Measurements from ENCODE around the gene FGF9.
A peak's percentile ranks its signal among the peaks of the same experiment; 100 is the strongest.

FGF9 gene

GRCh38 chr13:21661097-21661909 is 9.6 kb upstream of the FGF9 start:
- no peak overlapping the region for H3K4me3 ChIP-seq (ENCODE audit: low read depth in 1 of 2, low read length in 2 of 2)
- H3K36me3 ChIP-seq (ENCODE audit: control insufficient read depth in 1 of 2, insufficient read depth in 2 of 2, low read length in 2 of 2), result no peaks in the 10 kb centered on the region
- H3K27me3 ChIP-seq (ENCODE audit: low read depth, low read length), result no peaks in the 10 kb centered on the region
- H3K4me1 ChIP-seq (ENCODE audit: control insufficient read depth in 1 of 2, insufficient read depth in 2 of 2, low read length in 2 of 2), result no peaks in the 10 kb centered on the region
- peaks cover 0 to 4% of the 10 kb centered on the region in 2 donors for H3K9me3 ChIP-seq (ENCODE audit: control insufficient read depth in 1 of 2, low read length in 2 of 2)
- H3K27ac ChIP-seq (ENCODE audit: low read length), result no peak overlapping the region

- peaks cover 0 to 4% of the 10 kb centered on the region in 2 donors for H3K9me3 ChIP-seq (ENCODE audit: control insufficient read depth in 1 of 2, low read length in 2 of 2)
- no peaks in the 10 kb centered on the region for H3K36me3 ChIP-seq (ENCODE audit: control insufficient read depth in 1 of 2, insufficient read depth in 2 of 2, low read length in 2 of 2)
- no peak overlapping the region for H3K4me3 ChIP-seq (ENCODE audit: low read depth in 1 of 2, low read length in 2 of 2)
- no peaks in the 10 kb centered on the region for H3K27me3 ChIP-seq (ENCODE audit: low read depth, low read length)
- H3K4me1 ChIP-seq (ENCODE audit: control insufficient read depth in 1 of 2, insufficient read depth in 2 of 2, low read length in 2 of 2), result no peaks in the 10 kb centered on the region
- no peak overlapping the region for H3K27ac ChIP-seq (ENCODE audit: low read length)
These were observed 7.7 kb upstream of the FGF9 start for GRCh38 chr13:21663197-21663596.

DNA sequence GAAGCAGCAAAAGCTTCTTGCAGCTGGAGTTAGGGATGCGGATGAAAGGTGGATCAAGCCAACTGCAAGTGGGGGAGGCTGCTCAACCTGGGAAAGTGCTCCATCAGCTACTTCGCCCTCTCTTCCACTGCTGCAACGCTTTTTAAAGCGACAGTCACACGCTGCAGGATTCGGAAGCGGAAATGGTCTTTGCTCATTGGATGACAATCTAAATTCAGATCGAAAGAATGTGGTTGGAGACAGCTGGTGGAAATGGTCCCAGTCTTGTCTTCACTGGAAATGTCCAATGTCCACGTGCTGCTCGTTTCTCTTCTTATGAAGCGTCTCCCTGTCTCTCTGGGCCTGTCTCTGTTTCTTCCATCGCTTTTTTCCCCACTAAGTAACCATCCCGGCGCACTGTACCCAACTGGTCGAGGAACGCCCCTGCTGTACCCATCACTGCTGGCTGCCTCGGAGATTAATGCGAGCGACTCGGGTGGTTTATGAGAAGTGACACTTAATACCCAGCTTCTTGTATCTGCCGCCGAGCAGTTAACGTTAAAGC is 2.1 kb upstream of the FGF9 start:
- H3K36me3 ChIP-seq (ENCODE audit: control insufficient read depth in 1 of 2, insufficient read depth in 2 of 2, low read length in 2 of 2), result no peaks in the 10 kb centered on the region
- peak overlapping the region; percentile 89 to 90 for H3K4me3 ChIP-seq (ENCODE audit: low read depth in 1 of 2, low read length in 2 of 2)
- H3K27me3 ChIP-seq (ENCODE audit: low read depth, low read length), result peaks cover 18% of the 10 kb centered on the region
- no peaks in the 10 kb centered on the region for H3K9me3 ChIP-seq (ENCODE audit: control insufficient read depth in 1 of 2, low read length in 2 of 2)
- no peak overlapping the region for H3K27ac ChIP-seq (ENCODE audit: low read length)
- peaks cover 16 to 42% of the 10 kb centered on the region in 2 donors for H3K4me1 ChIP-seq (ENCODE audit: control insufficient read depth in 1 of 2, insufficient read depth in 2 of 2, low read length in 2 of 2)

- Histone ChIP-seq H3K4me1 (ENCODE audit: control insufficient read depth in 1 of 2, insufficient read depth in 2 of 2, low read length in 2 of 2) (peaks cover 16 to 52% of the 10 kb centered on the region in 2 donors), H3K4me3 (ENCODE audit: low read depth in 1 of 2, low read length in 2 of 2) (peak overlapping the region; percentile 89 to 90), H3K36me3 (ENCODE audit: control insufficient read depth in 1 of 2, insufficient read depth in 2 of 2, low read length in 2 of 2) (no peaks in the 10 kb centered on the region), H3K27me3 (ENCODE audit: low read depth, low read length) (peaks cover 18% of the 10 kb centered on the region), H3K9me3 (ENCODE audit: control insufficient read depth in 1 of 2, low read length in 2 of 2) (no peaks in the 10 kb centered on the region), H3K27ac (ENCODE audit: low read length) (no peak overlapping the region)
These were observed 629 bp upstream of the FGF9 start for GRCh38 chr13:21670006-21670882.

- H3K4me3 ChIP-seq (ENCODE audit: low read depth in 1 of 2, low read length in 2 of 2), result peak overlapping the region; percentile 89 to 90
- H3K4me1 ChIP-seq (ENCODE audit: control insufficient read depth in 1 of 2, insufficient read depth in 2 of 2, low read length in 2 of 2), result peaks cover 16 to 57% of the 10 kb centered on the region in 2 donors
- peaks cover 29% of the 10 kb centered on the region for H3K27me3 ChIP-seq (ENCODE audit: low read depth, low read length)
- H3K9me3 ChIP-seq (ENCODE audit: control insufficient read depth in 1 of 2, low read length in 2 of 2), result no peaks in the 10 kb centered on the region
- H3K27ac ChIP-seq (ENCODE audit: low read length), result no peak overlapping the region
- no peaks in the 10 kb centered on the region for H3K36me3 ChIP-seq (ENCODE audit: control insufficient read depth in 1 of 2, insufficient read depth in 2 of 2, low read length in 2 of 2)
These were observed 880 bp downstream of the FGF9 start for GRCh38 chr13:21671620-21672286.

- no peak overlapping the region for H3K27ac ChIP-seq (ENCODE audit: low read length)
- H3K4me3 ChIP-seq (ENCODE audit: low read depth in 1 of 2, low read length in 2 of 2), result peak overlapping the region; percentile 89 to 90
These were observed 1.4 kb downstream of the FGF9 start for GRCh38 chr13:21672287-21672680.

GRCh38 chr13:21672796-21673538 is 2.1 kb downstream of the FGF9 start:
- Histone ChIP-seq H3K36me3 (ENCODE audit: control insufficient read depth in 1 of 2, insufficient read depth in 2 of 2, low read length in 2 of 2) (no peaks in the 10 kb centered on the region), H3K27ac (ENCODE audit: low read length) (no peak overlapping the region)

More at GRCh38 chr13:21672287-21672680, 1.4 kb downstream of the FGF9 start:
- peaks cover 34% of the 10 kb centered on the region for H3K27me3 ChIP-seq (ENCODE audit: low read depth, low read length)
- H3K9me3 ChIP-seq (ENCODE audit: control insufficient read depth in 1 of 2, low read length in 2 of 2), result no peaks in the 10 kb centered on the region
- peaks cover 16 to 57% of the 10 kb centered on the region in 2 donors for H3K4me1 ChIP-seq (ENCODE audit: control insufficient read depth in 1 of 2, insufficient read depth in 2 of 2, low read length in 2 of 2)
- no peaks in the 10 kb centered on the region for H3K36me3 ChIP-seq (ENCODE audit: control insufficient read depth in 1 of 2, insufficient read depth in 2 of 2, low read length in 2 of 2)

DNA sequence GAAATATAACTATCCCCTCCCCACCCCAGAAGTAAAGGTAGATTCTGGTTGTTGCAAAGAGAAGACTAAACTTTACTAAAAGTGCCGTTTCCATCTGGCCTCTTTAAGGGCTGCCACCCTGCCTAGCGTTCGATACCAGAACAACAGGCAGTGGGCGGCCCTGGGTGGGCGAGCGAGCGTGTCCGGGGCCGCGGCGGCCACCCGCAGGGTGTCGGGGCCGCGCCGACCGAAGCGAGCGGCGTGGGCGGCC is 2.6 kb downstream of the FGF9 start:
- H3K36me3 ChIP-seq (ENCODE audit: control insufficient read depth in 1 of 2, insufficient read depth in 2 of 2, low read length in 2 of 2), result no peaks in the 10 kb centered on the region
- peaks cover 34% of the 10 kb centered on the region for H3K27me3 ChIP-seq (ENCODE audit: low read depth, low read length)
- H3K9me3 ChIP-seq (ENCODE audit: control insufficient read depth in 1 of 2, low read length in 2 of 2), result no peaks in the 10 kb centered on the region
- H3K4me1 ChIP-seq (ENCODE audit: control insufficient read depth in 1 of 2, insufficient read depth in 2 of 2, low read length in 2 of 2), result peaks cover 16 to 57% of the 10 kb centered on the region in 2 donors
- peak overlapping the region; percentile 89 to 90 for H3K4me3 ChIP-seq (ENCODE audit: low read depth in 1 of 2, low read length in 2 of 2)
- H3K27ac ChIP-seq (ENCODE audit: low read length), result no peak overlapping the region

More at GRCh38 chr13:21672796-21673538, 2.1 kb downstream of the FGF9 start:
- H3K4me3 ChIP-seq (ENCODE audit: low read depth in 1 of 2, low read length in 2 of 2), result peak overlapping the region; percentile 89 to 90
- H3K9me3 ChIP-seq (ENCODE audit: control insufficient read depth in 1 of 2, low read length in 2 of 2), result no peaks in the 10 kb centered on the region
- H3K4me1 ChIP-seq (ENCODE audit: control insufficient read depth in 1 of 2, insufficient read depth in 2 of 2, low read length in 2 of 2), result peaks cover 16 to 57% of the 10 kb centered on the region in 2 donors
- H3K27me3 ChIP-seq (ENCODE audit: low read depth, low read length), result peaks cover 34% of the 10 kb centered on the region

- H3K27ac ChIP-seq (ENCODE audit: low read length), result no peak overlapping the region
These were observed 3.1 kb downstream of the FGF9 start for GRCh38 chr13:21673789-21674489.

DNA sequence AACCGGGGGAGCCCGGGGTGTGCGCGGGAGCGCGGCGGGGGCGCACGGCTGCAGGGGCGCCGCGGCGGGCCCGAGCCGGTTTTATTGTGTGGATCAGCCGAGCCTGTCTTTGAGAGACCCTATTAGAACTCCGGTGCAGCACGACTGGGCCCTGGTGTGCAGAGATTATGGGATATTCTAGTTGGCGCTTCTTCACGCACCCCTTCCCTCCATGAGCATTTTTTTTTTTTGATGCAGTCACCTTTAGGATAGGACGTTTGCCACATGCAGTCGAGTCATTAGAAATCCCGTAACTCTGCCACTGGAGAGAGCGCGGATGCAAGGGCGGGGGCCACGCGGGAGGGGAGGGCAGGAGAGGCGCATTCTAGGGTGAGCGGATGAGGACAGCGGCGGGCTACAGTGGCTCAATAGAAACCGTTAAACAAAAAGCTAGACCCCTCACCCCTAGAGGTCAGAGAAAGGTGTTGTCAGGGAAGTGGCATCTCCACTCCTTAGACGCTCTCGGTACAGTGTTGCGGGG is 3.7 kb downstream of the FGF9 start:
- no peaks in the 10 kb centered on the region for H3K36me3 ChIP-seq (ENCODE audit: control insufficient read depth in 1 of 2, insufficient read depth in 2 of 2, low read length in 2 of 2)
- H3K27me3 ChIP-seq (ENCODE audit: low read depth, low read length), result peaks cover 34% of the 10 kb centered on the region
- peaks cover 16 to 46% of the 10 kb centered on the region in 2 donors for H3K4me1 ChIP-seq (ENCODE audit: control insufficient read depth in 1 of 2, insufficient read depth in 2 of 2, low read length in 2 of 2)
- H3K27ac ChIP-seq (ENCODE audit: low read length), result no peak overlapping the region
- H3K9me3 ChIP-seq (ENCODE audit: control insufficient read depth in 1 of 2, low read length in 2 of 2), result no peaks in the 10 kb centered on the region
- peak overlapping the region; percentile 61 to 90 for H3K4me3 ChIP-seq (ENCODE audit: low read depth in 1 of 2, low read length in 2 of 2)

More at GRCh38 chr13:21673789-21674489, 3.1 kb downstream of the FGF9 start:
- Histone ChIP-seq H3K27me3 (ENCODE audit: low read depth, low read length) (peaks cover 34% of the 10 kb centered on the region), H3K36me3 (ENCODE audit: control insufficient read depth in 1 of 2, insufficient read depth in 2 of 2, low read length in 2 of 2) (no peaks in the 10 kb centered on the region), H3K4me1 (ENCODE audit: control insufficient read depth in 1 of 2, insufficient read depth in 2 of 2, low read length in 2 of 2) (peaks cover 16 to 53% of the 10 kb centered on the region in 2 donors), H3K4me3 (ENCODE audit: low read depth in 1 of 2, low read length in 2 of 2) (peak overlapping the region; percentile 66 to 90), H3K9me3 (ENCODE audit: control insufficient read depth in 1 of 2, low read length in 2 of 2) (no peaks in the 10 kb centered on the region)
